Measurements from ENCODE around the gene B3GALT6.

DNA sequence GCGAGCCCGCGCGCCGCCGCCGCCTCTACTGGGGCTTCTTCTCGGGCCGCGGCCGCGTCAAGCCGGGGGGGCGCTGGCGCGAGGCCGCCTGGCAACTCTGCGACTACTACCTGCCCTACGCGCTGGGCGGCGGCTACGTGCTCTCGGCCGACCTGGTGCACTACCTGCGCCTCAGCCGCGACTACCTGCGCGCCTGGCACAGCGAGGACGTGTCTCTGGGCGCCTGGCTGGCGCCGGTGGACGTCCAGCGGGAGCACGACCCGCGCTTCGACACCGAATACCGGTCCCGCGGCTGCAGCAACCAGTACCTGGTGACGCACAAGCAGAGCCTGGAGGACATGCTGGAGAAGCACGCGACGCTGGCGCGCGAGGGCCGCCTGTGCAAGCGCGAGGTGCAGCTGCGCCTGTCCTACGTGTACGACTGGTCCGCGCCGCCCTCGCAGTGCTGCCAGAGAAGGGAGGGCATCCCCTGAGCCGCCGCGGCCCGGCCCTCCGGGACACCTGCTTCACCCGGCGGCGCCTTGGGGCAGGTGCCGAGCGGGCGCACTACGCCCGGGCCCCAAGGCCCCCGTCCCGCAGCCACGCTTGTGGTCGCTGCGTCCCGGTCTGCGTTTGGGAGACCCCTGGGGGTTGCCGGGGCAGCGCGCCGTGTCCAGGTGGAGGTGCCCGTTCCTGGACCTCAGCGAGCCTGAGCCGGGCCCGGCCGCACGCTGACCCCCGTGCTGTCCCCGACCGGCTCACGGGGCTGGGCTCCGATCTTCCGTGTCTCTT lies 944 bp downstream of the B3GALT6 start:
- TF ChIP-seq YY1 (IDR thresholded peaks at IDR 0.05) (no peak), TAF1 (conservative IDR thresholded peaks at IDR 0.05) (no peak), MAX (IDR thresholded peaks at IDR 0.05) (no peak), RAD21 (IDR thresholded peaks at IDR 0.05) (no peak), GABPA (IDR thresholded peaks at IDR 0.05 in 1 of 2, conservative IDR thresholded peaks at IDR 0.05 in 1 of 2) (no peak), NR2F2 (IDR thresholded peaks at IDR 0.05) (no peak), JUND (IDR thresholded peaks at IDR 0.05) (no peak), SP1 (IDR thresholded peaks at IDR 0.05) (no peak), EGR1 (IDR thresholded peaks at IDR 0.05; ENCODE audit: low read depth in 2 of 2) (no peak), FOXA1 (IDR thresholded peaks at IDR 0.05) (no peak)
- TF ChIP-seq, protein P1, sequence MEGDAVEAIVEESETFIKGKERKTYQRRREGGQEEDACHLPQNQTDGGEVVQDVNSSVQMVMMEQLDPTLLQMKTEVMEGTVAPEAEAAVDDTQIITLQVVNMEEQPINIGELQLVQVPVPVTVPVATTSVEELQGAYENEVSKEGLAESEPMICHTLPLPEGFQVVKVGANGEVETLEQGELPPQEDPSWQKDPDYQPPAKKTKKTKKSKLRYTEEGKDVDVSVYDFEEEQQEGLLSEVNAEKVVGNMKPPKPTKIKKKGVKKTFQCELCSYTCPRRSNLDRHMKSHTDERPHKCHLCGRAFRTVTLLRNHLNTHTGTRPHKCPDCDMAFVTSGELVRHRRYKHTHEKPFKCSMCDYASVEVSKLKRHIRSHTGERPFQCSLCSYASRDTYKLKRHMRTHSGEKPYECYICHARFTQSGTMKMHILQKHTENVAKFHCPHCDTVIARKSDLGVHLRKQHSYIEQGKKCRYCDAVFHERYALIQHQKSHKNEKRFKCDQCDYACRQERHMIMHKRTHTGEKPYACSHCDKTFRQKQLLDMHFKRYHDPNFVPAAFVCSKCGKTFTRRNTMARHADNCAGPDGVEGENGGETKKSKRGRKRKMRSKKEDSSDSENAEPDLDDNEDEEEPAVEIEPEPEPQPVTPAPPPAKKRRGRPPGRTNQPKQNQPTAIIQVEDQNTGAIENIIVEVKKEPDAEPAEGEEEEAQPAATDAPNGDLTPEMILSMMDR (IDR thresholded peaks at IDR 0.05; ENCODE audit: low read depth, low read length, missing input control) = no peak
- TF ChIP-seq, protein P2, sequence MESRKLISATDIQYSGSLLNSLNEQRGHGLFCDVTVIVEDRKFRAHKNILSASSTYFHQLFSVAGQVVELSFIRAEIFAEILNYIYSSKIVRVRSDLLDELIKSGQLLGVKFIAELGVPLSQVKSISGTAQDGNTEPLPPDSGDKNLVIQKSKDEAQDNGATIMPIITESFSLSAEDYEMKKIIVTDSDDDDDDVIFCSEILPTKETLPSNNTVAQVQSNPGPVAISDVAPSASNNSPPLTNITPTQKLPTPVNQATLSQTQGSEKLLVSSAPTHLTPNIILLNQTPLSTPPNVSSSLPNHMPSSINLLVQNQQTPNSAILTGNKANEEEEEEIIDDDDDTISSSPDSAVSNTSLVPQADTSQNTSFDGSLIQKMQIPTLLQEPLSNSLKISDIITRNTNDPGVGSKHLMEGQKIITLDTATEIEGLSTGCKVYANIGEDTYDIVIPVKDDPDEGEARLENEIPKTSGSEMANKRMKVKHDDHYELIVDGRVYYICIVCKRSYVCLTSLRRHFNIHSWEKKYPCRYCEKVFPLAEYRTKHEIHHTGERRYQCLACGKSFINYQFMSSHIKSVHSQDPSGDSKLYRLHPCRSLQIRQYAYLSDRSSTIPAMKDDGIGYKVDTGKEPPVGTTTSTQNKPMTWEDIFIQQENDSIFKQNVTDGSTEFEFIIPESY (IDR thresholded peaks at IDR 0.05) = no peak
- TF ChIP-seq, protein P3, sequence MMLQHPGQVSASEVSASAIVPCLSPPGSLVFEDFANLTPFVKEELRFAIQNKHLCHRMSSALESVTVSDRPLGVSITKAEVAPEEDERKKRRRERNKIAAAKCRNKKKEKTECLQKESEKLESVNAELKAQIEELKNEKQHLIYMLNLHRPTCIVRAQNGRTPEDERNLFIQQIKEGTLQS (IDR thresholded peaks at IDR 0.05) = no peak
- TF ChIP-seq, protein P4, sequence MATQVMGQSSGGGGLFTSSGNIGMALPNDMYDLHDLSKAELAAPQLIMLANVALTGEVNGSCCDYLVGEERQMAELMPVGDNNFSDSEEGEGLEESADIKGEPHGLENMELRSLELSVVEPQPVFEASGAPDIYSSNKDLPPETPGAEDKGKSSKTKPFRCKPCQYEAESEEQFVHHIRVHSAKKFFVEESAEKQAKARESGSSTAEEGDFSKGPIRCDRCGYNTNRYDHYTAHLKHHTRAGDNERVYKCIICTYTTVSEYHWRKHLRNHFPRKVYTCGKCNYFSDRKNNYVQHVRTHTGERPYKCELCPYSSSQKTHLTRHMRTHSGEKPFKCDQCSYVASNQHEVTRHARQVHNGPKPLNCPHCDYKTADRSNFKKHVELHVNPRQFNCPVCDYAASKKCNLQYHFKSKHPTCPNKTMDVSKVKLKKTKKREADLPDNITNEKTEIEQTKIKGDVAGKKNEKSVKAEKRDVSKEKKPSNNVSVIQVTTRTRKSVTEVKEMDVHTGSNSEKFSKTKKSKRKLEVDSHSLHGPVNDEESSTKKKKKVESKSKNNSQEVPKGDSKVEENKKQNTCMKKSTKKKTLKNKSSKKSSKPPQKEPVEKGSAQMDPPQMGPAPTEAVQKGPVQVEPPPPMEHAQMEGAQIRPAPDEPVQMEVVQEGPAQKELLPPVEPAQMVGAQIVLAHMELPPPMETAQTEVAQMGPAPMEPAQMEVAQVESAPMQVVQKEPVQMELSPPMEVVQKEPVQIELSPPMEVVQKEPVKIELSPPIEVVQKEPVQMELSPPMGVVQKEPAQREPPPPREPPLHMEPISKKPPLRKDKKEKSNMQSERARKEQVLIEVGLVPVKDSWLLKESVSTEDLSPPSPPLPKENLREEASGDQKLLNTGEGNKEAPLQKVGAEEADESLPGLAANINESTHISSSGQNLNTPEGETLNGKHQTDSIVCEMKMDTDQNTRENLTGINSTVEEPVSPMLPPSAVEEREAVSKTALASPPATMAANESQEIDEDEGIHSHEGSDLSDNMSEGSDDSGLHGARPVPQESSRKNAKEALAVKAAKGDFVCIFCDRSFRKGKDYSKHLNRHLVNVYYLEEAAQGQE (IDR thresholded peaks at IDR 0.05) = no peak
